ENCODE measurements around the gene MSLN. TPM values are rescaled to one million over a fixed set of nuclear protein-coding genes. Genes with fewer than 3 reads are reported as not detected.

Gene MSLN
- total RNA-seq, 1 donor from 2014 or later = 4.5 TPM

GRCh38 chr16:787978-788398 lies 27.5 kb downstream of the MSLN start, which contains the start of gene RPUSD1:
Gene RPUSD1 (minus strand): TSS chr16:788381. CDS start chr16:787737, 644 bp downstream.
- TF ChIP-seq, protein P1, sequence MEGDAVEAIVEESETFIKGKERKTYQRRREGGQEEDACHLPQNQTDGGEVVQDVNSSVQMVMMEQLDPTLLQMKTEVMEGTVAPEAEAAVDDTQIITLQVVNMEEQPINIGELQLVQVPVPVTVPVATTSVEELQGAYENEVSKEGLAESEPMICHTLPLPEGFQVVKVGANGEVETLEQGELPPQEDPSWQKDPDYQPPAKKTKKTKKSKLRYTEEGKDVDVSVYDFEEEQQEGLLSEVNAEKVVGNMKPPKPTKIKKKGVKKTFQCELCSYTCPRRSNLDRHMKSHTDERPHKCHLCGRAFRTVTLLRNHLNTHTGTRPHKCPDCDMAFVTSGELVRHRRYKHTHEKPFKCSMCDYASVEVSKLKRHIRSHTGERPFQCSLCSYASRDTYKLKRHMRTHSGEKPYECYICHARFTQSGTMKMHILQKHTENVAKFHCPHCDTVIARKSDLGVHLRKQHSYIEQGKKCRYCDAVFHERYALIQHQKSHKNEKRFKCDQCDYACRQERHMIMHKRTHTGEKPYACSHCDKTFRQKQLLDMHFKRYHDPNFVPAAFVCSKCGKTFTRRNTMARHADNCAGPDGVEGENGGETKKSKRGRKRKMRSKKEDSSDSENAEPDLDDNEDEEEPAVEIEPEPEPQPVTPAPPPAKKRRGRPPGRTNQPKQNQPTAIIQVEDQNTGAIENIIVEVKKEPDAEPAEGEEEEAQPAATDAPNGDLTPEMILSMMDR (IDR thresholded peaks at IDR 0.05; ENCODE audit: insufficient read depth, low read length, severe bottlenecking) = no peak
- no peak for DNase-seq (ENCODE audit: low read depth)
- H3K36me3 ChIP-seq (ENCODE audit: control insufficient read depth, insufficient read depth, low read length) = peaks cover 7% of the 10 kb centered on the region
- H3K27me3 ChIP-seq (ENCODE audit: control insufficient read depth, insufficient read depth, low read length) = peaks cover 2% of the 10 kb centered on the region
- peak within 1 kb of the TSS; percentile 93 for H3K4me3 ChIP-seq (ENCODE audit: low read depth, low read length)
- FAIRE-seq = no peak

- Histone ChIP-seq H3K36me3 (ENCODE audit: control insufficient read depth, insufficient read depth, low read length) (peaks cover 7% of the 10 kb centered on the region), H3K4me3 (ENCODE audit: low read depth, low read length) (peak within 1 kb of the TSS; percentile 93), H3K27me3 (ENCODE audit: control insufficient read depth, insufficient read depth, low read length) (no peaks in the 10 kb centered on the region)
- no peak for FAIRE-seq
- peak; percentile 59 for DNase-seq (ENCODE audit: low read depth)
- TF ChIP-seq, protein P1 (IDR thresholded peaks at IDR 0.05; ENCODE audit: insufficient read depth, low read length, severe bottlenecking) = no peak
Observed at GRCh38 chr16:788399-789126, 28.0 kb downstream of the MSLN start, which contains the start of gene CHTF18. Gene CHTF18 (plus strand): TSS chr16:788620. CDS start chr16:788685, 65 bp downstream.

DNA sequence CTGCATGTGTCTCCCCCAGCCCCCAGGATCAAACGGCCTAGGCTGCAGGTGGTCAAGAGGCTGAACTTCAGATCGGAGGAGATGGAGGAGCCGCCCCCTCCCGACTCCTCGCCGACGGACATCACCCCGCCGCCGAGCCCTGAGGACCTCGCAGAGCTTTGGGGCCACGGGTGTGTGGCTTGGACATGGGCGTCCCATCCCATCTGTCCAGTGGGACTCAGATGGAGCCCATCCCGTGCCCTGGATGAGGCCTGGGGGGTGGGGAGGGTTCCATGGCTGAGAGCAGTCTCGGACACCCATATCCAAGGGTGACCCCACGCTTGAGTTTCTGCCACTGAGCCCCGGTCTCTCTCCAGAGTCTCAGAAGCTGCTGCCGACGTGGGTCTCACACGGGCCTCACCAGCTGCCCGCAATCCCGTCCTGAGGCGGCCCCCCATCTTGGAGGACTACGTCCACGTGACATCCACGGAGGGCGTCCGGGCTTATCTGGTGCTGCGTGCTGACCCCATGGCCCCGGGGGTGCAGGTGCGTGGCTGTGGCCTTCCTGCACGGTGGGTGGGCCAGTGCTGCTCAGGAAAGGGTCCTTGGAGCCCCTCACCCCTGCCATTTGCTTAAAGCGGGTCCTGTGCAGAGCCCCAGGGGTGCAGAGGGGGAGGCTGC lies 28.8 kb downstream of the MSLN start:
- FAIRE-seq (no peak), DNase-seq (ENCODE audit: low read depth) (no peak)
- no peaks in the 10 kb centered on the region for H3K27me3 ChIP-seq (ENCODE audit: control insufficient read depth, insufficient read depth, low read length)
- H3K4me3 ChIP-seq (ENCODE audit: low read depth, low read length) = peak overlapping the region; percentile 79
- H3K36me3 ChIP-seq (ENCODE audit: control insufficient read depth, insufficient read depth, low read length) = peaks cover 7% of the 10 kb centered on the region
- TF ChIP-seq, protein P1 (IDR thresholded peaks at IDR 0.05; ENCODE audit: insufficient read depth, low read length, severe bottlenecking) = no peak

DNA sequence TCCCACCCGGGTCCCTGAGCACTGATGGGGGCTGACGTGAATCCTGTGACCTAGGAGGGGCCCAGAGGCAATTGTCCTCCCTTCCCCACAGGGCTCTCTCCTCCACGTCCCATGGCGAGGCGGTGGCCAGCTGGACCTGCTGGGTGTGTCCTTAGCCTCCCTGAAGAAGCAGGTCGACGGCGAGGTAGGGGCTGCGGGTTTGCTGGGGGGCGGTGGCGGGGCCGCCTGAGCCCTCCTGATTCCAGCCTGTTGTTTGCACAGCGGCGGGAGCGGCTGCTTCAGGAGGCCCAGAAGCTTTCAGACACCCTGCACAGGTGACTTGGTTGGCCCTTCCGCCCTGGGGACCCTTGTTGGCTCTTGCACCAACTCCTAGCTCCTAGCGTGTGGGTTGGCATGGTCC lies 29.6 kb downstream of the MSLN start:
- DNase-seq (ENCODE audit: low read depth) = no peak
- Histone ChIP-seq H3K4me3 (ENCODE audit: low read depth, low read length) (no peak overlapping the region), H3K27me3 (ENCODE audit: control insufficient read depth, insufficient read depth, low read length) (no peaks in the 10 kb centered on the region), H3K36me3 (ENCODE audit: control insufficient read depth, insufficient read depth, low read length) (peaks cover 7% of the 10 kb centered on the region)
- TF ChIP-seq, protein P1 (IDR thresholded peaks at IDR 0.05; ENCODE audit: insufficient read depth, low read length, severe bottlenecking) = no peak
- FAIRE-seq = no peak

DNA sequence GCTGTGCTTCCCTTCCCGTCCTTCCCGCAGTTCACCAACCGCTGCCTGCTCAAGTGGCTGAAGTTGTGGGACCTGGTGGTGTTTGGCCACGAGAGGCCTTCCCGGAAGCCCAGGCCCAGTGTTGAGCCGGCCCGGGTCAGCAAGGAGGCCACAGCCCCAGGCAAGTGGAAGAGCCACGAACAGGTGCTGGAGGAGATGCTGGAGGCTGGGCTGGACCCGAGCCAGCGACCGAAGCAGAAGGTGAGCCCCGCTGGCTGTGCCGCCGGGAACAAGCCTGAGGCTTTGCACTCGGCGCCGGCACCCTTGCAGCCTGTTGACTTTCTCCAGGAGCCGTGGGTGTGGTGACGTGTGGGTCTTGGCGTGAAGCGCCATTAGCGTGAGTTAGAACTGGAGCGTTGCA lies 30.6 kb downstream of the MSLN start:
- FAIRE-seq (no peak), DNase-seq (ENCODE audit: low read depth) (no peak)
- TF ChIP-seq, protein P1 (IDR thresholded peaks at IDR 0.05; ENCODE audit: insufficient read depth, low read length, severe bottlenecking) = no peak
- Histone ChIP-seq H3K4me3 (ENCODE audit: low read depth, low read length) (no peak overlapping the region), H3K36me3 (ENCODE audit: control insufficient read depth, insufficient read depth, low read length) (peaks cover 5% of the 10 kb centered on the region), H3K27me3 (ENCODE audit: control insufficient read depth, insufficient read depth, low read length) (no peaks in the 10 kb centered on the region)
